DMS114 treated with DMSO at 0.1 percent for 48 hours (cell line): Measurements from ENCODE around the gene ATG16L2.
"Not testable (repeated sequence)": the region's sequence is repeated elsewhere in the genome, so short reads cannot be mapped to it uniquely, and the experiment has no call there.

Experiments
- DNase-seq: peaks from one replicate; lab custom pipeline; 2025; ENCODE audit not compliant: unreplicated experiment; lab: John Stamatoyannopoulos, UW

ATG16L2 gene

DNA sequence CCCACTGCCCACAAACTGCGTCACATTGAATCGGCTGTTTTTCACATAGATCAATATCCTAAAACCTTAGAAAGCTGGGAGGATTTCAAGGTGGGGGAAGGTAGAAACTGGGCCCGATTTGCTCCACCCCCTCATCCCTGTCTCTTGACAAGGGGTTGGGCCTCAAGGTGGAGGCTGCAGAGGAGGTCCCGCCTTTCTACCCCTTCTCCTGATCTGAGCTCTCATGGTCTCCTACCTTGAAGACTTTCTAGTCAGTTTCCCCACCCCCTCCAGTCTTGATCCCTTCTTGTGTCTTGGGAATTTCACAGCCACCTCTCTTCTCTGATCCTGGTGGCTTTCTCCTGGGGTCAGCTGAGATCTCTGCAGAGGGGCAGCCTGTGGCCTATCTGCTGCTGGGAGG is 15.8 kb upstream of the ATG16L2 start:
- no peak for DNase-seq

DNA sequence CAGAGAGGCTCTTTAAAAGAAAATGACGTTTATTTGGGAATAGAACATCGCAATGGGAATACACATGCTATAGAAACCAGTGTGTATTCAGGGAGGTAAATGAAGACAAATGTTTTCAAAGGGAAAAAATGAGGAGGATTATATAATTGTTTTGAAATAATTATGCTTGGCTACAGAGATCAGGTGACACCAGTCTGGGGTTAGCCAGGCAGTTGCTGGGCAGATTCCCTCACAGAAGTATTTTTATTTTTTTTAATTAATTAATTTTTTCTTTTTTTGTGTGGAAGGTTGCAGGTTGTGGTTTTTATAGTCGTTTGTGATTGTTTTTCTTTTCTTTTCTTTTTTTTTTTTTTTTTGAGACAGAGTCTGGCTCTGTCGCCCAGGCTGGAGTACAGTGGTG is 14.8 kb upstream of the ATG16L2 start:
- no peak for DNase-seq

DNA sequence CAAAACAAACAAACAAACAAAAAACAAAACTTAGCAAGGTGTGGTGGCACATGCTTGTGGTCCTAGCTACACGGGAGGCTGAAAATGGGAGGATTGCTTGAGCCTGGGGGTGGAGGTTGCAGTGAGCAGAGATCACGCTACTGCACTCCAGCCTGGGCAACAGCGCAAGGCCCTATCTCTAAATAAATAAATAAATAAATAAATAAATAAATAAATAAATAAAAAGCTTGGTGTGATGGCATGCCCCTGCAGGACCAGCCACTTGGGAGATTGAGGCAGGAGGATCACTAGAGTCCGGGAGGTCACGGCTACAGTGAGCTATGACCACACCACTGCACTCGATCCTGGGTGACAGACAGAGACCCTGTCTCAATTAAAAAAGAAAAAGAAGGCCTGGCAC is 11.4 kb upstream of the ATG16L2 start:
- DNase-seq = no peak

DNA sequence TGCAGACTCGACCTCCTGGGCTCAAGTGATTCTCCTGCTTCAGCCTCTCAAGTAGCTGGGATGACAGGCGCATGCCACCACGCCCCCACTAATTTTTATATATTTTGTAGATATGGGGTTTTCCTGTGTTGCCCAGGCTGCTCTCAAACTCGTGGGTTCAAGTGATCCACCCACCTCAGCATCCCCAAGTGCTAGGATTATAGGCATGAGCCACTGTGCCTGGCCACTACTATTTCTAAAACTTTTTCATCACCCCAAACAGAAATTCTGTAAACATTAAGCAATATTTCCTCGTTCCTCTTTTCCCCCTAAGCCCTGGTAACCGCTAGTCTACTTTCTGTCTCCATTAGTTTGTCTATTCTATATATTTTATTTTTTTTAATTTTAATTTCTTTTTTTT is 9.0 kb upstream of the ATG16L2 start:
- DNase-seq = no peak

DNA sequence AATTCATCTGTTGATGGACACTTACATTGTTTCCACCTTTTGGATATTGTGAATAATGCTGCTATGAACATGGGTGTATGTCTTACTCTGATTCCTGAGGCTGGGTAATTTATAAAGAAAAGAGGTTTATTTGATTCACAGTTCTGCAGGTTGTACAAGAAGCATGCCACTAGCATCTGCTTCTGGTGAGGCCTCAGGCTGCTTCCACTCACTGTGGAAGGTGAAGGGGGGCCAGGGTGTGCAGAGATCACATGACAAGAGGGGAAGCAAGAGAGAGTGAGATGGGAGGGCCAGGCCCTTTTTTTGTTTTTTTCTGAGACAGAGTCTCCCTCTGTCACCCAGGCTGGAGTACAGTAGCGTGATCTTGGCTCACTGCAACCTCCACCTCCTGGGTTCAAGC is 7.8 kb upstream of the ATG16L2 start:
- not testable (repeated sequence) for DNase-seq

DNA sequence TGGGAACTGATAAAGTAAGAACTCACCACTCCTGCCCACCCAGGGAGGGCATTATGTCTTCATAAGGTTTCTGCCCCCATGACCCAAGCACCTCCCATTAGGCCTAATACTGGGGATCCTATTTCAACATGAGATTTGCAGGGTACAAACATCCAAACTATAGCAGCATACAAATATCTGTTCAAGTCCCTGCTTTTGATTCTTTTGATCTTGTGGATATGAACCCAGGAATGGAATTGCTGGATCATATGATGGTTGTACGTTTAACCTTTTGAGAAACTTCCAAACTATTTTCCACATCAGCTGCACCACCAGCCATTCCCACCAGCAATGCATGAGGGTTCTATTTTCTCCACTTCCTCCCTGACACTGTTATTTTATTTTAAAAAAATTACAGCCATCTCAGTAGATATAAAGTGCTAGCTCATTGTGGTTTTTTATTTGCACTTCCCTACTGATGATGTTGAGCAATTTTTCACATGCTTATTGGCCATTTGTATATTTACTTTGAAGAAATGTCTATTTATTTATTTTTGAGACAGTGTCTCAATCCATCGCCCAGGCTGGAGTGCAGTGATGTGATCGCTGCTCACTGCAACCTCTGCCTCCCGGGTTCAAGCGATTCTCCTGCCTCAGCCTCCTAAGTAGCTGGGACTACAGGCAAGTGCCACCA is 7.1 kb upstream of the ATG16L2 start:
- no peak for DNase-seq

DNA sequence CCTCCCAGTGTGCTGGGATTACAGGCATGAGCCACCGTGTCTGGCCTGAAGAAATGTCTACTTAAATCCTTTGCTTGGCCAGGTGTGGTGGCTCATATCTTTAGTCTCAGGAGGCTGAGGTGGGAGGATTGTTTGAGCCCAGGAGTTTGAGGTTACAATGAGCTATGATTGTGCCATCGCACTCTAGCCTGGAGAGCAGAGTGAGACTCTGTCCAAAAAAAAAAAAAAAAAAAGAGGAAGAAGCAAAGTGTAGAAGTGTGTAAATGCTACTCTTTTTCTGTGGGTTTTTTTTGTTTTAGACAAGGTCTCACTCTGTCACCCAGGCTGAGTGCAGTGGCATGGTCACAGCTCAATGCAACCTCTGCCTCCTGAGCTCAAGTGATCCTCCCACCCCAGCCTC is 6.4 kb upstream of the ATG16L2 start:
- DNase-seq = no peak

DNA sequence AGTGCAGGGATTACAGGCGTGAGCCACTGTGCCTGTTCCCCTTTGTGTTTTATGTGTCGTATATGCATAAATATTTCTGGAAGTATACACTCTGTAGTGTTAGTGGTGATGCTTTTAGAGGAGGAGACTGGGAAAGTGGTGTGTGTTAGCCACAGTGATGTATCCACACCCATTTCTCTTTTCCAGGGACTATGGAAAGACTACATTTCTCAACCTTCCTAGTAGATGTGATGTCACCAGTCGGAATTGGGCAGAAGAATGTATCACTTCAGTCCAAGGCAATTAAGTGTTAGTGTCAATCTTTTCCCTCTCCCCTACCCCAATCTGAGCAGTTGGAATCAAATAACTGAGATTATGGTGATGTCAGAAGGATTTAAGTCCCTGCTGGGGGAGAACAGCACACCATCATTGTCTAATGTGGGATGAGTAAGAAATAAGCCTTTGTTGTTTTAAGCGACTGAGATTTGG is 5.8 kb upstream of the ATG16L2 start:
- DNase-seq = no peak

DNA sequence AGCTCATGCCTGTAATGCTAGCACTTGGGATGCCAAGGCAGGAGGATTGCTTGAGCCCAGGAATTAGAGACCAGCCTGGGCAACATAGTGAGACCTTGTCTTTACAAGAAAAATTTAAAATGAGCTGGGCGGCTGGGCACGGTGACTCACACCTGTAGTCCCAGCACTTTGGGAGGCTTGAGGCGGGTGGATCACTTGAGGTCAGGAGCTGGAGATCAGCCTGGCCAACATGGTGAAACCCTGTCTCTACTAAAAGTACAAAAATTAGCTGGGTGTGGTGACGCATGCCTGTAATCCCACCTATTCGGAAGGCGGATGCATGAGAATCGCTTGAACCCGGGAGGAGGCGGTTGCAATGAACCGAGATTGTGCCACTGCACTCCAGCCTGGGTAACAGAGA is 2.5 kb upstream of the ATG16L2 start:
- DNase-seq = not testable (repeated sequence)

DNA sequence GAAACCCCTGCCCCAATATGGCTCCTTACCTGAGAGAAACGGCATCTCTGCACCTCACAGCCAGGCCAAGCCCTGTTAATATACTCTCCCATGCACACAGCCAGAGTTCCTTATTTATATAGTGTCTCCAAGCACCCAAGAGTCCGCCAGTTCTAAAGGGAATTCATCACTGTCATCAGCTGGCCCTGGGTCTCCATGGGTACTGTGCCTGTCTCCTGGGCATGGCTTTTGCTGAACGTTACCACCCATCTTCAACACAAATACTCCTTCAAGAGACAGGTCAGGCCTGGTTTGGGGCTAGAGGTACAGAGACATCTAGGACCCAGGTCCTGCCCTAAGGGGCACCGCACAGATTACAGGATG is 1.6 kb upstream of the ATG16L2 start:
- DNase-seq = no peak

DNA sequence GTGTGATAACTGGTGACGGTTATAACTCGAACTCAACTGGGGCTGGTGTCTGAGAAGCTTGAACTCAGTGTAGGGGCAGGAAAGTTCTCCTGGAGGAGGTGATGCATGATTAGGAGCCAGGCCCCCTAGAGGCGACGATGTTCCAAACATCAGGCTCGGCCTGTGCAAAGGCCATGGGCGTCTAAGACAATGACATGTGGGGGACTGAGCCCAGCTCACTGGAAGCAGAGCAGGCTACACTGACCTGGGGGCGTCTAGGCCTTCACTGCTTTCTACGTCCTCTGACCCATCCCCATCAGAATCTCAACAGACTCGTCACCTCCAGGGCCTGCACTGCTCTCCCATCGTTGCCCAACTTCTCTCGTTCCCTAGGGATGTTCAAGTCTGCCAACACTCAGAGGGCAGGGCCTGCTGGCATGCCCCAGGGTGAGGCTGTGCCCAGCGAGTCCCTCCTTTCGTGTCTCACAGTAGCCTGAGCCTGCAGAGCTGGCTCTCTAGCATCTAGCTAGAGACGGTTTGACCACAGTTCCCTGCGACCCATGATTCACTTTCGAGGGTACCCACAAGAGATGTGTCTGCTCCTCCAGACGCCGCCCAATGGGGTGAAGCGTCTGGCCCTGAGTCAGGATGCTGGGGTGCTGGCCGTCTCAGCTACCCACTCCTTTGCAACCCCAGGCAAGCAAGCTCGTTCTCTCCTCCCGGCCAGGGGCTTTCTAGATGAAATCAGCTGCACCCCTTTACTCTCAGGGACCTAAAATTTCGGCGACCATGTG is 1.1 kb upstream of the ATG16L2 start:
- peak; percentile 37 for DNase-seq

DNA sequence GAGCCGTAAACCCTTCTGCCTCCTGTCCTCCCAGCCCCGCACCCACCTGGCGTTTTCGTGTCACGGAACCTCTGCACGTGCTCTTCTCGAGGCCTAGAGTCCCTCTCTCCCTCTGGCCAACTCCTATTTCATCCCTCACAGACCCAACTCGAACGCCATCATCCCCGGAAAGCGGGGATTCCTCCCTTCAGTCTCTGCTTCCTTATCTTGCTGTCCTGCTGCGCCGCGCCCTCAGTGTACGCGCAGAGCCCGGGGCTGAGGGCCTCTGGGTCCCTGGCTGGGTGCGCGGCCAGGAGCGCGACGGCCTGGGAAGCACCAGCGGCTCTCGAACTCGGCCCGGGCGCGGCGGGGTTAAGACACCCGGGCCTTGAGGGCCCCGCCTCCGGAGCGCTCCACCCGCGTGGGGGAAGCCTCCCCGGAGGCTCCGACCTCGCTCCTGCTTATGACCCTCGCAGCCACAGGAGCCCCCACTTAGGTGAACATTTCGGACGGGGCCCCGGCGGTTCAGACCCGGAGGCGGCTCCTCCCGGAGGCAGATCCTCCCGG is 398 bp upstream of the ATG16L2 start:
- DNase-seq = peak; percentile 50

DNA sequence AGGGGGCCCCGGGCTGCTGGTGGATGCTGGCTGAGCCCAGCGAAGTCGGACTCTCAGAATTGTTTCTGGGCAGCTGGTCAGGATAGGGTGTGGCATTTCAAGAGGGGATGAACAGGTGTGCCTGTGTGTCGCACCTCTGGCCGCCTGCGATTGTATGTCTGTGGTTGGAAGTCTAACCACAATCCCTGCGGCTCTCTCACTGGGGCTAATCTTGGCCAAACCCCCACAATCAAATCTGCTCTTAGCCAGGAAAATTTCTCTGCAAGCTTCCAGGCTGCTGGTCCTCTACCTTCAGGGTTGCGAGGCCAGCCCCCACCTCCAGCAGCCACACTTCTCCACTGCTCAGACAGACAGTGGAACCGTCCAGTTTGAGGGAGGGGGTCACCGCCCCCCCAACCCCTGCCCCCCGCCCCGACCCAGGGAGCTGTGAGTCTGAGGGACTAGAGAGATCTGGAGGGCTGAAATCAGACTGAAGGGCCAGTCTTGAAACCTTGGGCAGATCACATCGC is 953 bp downstream of the ATG16L2 start:
- no peak for DNase-seq

DNA sequence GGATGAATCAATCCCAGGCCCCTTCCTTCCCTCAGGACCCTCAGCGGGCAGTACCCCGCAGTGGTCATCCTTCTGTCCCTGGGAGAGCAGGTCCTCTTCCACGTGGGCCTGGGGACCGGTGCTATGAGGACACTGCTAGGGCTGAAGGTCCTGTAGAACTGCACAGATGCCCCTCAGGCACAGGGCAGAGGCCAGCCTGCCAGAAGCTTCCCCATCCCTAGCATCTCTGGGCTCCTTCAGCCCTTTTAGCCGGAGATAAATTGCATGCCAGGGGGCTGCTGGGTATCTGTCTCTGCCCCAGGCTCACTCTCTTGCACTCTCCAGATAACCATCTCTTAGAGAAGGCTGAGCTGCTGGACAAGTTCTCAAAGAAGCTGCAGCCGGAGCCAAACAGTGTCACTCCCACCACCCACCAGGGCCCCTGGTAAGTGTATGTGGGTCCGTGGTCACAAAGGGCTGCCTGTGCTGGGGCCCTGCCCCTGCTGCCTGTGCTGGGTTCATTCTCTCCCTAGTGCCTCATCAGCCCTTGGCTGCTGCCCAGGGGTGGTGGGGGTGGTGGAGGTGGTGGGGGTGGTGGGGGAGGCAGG is 2.3 kb downstream of the ATG16L2 start:
- DNase-seq = no peak

DNA sequence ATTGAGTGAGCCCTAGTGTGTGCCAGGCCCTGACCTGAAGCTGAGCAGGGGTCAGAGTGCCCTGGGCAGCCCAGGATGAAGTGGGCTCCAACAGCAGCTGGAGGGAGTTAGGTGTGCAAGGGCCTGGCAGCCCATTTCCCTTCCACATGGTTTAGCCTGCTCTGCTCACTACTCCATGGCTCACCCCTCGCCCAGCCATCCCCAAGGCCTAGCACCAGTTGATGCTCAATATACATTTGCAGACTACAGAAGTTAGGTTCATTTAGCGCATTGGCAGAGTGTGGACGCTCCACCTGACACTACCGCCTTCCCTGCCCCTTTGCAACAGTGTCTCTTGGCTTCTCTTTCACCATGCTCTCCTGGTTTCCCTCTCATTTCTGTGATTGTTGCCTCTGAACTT is 3.8 kb downstream of the ATG16L2 start:
- no peak for DNase-seq

DNA sequence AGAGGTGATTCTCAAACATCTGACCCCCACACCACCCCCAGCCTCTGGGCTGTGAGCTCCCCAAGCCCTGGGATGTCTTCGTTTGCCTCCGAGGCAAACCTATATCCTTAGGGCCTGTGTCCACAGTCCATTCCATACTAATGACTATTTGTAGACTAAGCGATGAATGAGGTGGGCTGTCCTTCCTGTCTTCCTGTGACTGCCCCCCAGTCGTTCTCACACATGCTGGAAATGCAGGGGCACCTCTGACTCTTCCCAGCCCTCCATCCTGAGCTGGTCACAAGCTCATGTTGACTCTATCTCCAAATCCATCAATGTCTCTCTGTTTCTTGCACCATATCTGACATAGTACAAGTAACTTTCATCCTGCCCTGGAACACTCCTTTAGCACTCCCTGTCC is 4.8 kb downstream of the ATG16L2 start:
- no peak for DNase-seq

DNA sequence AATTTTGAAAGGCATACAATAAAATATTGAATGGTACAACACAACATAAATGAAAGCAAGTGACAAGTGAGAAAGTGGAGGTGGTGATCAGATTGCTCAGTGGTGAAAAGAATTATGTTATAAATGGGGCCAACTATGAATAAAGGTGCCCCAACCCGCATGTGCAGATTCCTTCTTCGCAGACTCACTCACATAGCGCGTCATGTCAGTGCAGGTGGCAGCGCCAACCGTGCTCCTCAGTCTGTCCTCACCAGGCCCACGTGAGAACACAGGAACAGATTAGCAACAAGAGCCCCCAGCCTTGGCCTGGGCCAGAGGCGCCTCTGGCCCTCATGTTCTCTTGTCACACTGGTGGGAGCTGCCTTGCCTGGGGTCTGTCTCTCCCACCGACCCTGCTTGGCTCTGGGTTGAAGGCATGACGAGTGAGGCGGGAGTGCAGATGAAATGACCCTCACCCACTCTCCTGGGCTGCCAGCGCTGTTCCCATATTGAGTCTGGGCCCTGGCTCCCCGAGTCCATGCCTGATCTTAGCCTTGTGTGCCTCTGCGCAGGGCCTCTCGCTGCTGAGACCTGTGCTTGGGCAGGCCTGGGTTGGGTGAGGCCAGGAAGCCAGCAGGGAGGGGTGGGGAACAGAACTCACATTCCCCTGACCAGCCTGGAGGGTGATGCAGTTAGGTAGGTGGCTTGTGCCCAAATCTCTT is 6.4 kb downstream of the ATG16L2 start:
- DNase-seq = no peak

DNA sequence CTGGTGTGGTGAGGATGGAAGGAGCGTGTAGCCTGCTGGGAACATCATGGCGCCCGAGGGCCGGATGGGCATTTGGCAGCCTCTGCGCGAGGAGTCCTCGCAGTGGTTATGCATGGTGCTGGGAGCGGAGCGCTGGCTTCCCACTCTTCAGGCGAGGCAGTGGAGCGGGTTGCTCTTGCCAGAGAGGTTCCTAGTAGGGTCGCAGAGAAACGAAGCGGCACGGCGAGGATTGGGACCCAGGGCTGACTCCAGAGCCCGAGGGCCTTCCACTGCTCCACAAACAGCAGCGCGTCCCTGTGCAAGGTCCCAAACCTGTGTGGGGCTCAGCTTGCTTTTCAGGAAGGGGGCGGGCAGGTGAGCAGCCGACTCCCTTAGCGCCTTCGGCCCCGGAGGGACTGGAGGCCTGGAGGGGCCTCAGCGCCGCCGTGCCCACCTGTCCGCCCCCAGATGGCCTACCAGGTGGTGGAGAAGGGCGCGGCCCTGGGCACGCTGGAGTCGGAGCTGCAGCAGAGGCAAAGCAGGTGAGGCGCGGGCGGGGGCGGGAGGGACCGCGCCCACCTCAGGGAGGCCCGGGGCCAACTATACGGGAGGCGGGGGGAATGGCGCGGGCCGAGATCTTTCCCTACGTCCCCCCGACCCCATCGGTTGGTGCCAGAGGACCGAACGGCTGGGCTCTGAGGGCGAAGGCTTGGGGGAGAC is 7.2 kb downstream of the ATG16L2 start:
- DNase-seq = no peak

DNA sequence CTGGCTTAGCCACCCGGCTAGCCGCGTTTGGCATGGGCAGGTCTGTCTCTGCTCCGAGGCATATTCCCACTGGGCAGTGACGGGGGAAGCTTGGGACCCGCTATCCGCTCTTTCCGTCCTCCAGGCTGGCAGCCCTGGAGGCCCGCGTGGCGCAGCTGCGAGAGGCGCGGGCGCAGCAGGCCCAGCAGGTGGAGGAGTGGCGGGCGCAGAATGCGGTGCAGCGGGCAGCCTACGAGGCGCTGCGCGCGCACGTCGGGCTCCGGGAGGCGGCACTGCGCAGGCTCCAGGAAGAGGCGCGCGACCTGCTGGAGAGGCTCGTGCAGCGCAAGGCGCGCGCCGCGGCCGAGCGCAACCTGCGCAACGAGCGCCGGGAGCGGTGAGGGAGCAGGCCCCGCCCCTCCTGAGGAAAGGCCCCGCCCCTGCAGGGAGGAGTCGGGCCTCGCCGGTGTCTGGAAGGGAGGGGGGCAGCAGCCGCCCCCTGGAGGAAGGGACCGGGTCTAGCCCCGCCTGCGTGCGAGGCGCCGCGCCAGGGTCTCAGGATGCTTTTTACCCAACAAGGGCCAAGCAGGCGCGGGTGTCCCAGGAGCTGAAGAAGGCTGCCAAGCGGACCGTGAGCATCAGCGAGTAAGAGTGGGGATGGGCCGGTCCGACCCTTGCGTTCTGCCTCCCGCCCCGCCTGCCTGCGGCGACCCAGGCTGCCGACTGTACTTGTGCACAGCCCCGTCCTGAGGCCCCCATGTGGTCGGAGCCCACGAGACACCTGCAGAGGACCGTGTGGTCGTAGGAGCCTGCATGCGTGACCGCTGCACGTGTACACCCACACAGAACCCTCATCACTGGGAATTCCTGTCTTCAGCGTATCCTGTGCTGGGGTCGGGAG is 7.9 kb downstream of the ATG16L2 start:
- peak; percentile 67 for DNase-seq
